K562 (cell line): ENCODE measurements around the gene PDE4D. TPM values are rescaled to one million over a fixed set of nuclear protein-coding genes. Genes with fewer than 3 reads are reported as not detected.

Experiments
- ATAC-seq: fragments of 200-7000 bp; cut with Tn5 transposase; 3 replicates; pipeline ENCODE4 v1.9.1; 2020; ENCODE audit warnings: moderate library complexity
- BruUV-seq: library from RNA; stranded (reverse); fragments of 400-500 nt; replicated peaks from 2 replicates; lab custom pipeline; 2021; lab: Mats Ljungman, UMichigan
- CTCF ChIA-PET: fragments of 300-600 bp; formaldehyde crosslinking; extraction: SDS; loops from one replicate; lab custom pipeline; 2021; ENCODE audit warnings: low intra/inter-chr PET ratio; lab: Yijun Ruan, JAX
- POLR2A ChIA-PET: fragments of 300-600, 350-650 bp; sonication (Branson Sonifier 250); formaldehyde crosslinking; extraction: SDS; loops from one replicate; lab custom pipeline; 2021; ENCODE audit warnings: antibody characterized with exemption, inconsistent platforms; lab: Yijun Ruan, JAX
- DNase-seq, 4 experiments: peaks; one replicate each; pipeline versions ENCODE4 v3.0.0 to v3.0.0-alpha.2; 2011 to 2018; ENCODE audit warnings: low spot score in 3 of 4, mixed read lengths in 3 of 4; ENCODE audit errors: extremely low read depth in 1 of 4
- FAIRE-seq: peaks from 2 replicates; lab custom pipeline; 2011; peaks lifted over from hg19 to GRCh38; lab: Jason Lieb, UNC
- H2AFZ ChIP-seq: 2 replicates; pipeline ENCODE4 v1.6.0; 2011; ENCODE audit warnings: low read depth, low read length, control low read depth, inconsistent platforms
- H3K27ac ChIP-seq: fragments of 200-600 bp; 3 replicates; pipeline ENCODE4 v1.8.0; 2011; ENCODE audit warnings: low read depth, mild to moderate bottlenecking, control low read depth, inconsistent platforms, low read length, moderate library complexity, mixed read lengths; ENCODE audit errors: extremely low read depth
- H3K27me3 ChIP-seq, 2 experiments: fragments of 300-600 bp in 1 of 2; 2 replicates in 1 of 2; 3 replicates in 1 of 2; pipeline versions ENCODE4 v1.6.0 to v1.8.0; 2011; ENCODE audit warnings: inconsistent platforms in 2 of 2, low read length in 2 of 2, mild to moderate bottlenecking in 1 of 2, mixed read lengths in 1 of 2, moderate library complexity in 1 of 2; ENCODE audit not compliant: control insufficient read depth in 2 of 2, insufficient read depth in 2 of 2
- H3K36me3 ChIP-seq: fragments of 300-600 bp; 3 replicates; pipeline ENCODE4 v1.8.0; 2011; ENCODE audit warnings: mild to moderate bottlenecking, low read length, inconsistent platforms; ENCODE audit not compliant: control insufficient read depth, insufficient read depth
- H3K4me1 ChIP-seq, 2 experiments: fragments of 200-600 bp in 1 of 2; replicated peaks in 1 of 2; 2 replicates in 1 of 2; 3 replicates in 1 of 2; pipeline versions ENCODE4 v1.5.1 to v1.8.0; 2011; ENCODE audit warnings: inconsistent platforms in 2 of 2, low read length in 2 of 2, mild to moderate bottlenecking in 1 of 2, mixed read lengths in 1 of 2, moderate library complexity in 1 of 2; ENCODE audit not compliant: control insufficient read depth in 2 of 2, insufficient read depth in 2 of 2
- H3K4me2 ChIP-seq: 2 replicates; pipeline ENCODE4 v1.6.1; 2011; ENCODE audit warnings: low read length, control low read depth, inconsistent platforms, mixed read lengths; ENCODE audit not compliant: insufficient read depth
- H3K4me3 ChIP-seq: fragments of 200-600 bp; sonication (generic), shearing (Covaris generic); 2 replicates; pipeline ENCODE4 v1.5.1; 2016; ENCODE audit warnings: control low read depth, inconsistent platforms
- H3K79me2 ChIP-seq: fragments of 200-600 bp; 3 replicates; pipeline ENCODE4 v1.8.0; 2011; ENCODE audit warnings: low read length, inconsistent platforms; ENCODE audit not compliant: control insufficient read depth, insufficient read depth
- H3K9ac ChIP-seq, 2 experiments: 2 replicates each; pipeline versions ENCODE4 v1.6.0 to v1.6.1; 2011; ENCODE audit warnings: low read depth in 2 of 2, low read length in 2 of 2, control low read depth in 1 of 2, inconsistent platforms in 1 of 2, mild to moderate bottlenecking in 1 of 2, mixed read lengths in 1 of 2; ENCODE audit not compliant: insufficient read depth in 1 of 2
- H3K9me1 ChIP-seq: one replicate; pipeline ENCODE4 v1.6.0; 2011; ENCODE audit warnings: inconsistent platforms, mild to moderate bottlenecking, low read length, moderate library complexity; ENCODE audit not compliant: control insufficient read depth, insufficient read depth
- H3K9me3 ChIP-seq: replicated peaks from 2 replicates; pipeline ENCODE4 v1.5.1; 2011; ENCODE audit warnings: low read depth, low read length, inconsistent platforms; ENCODE audit not compliant: control insufficient read depth, insufficient read depth
- H4K20me1 ChIP-seq: replicated peaks from 2 replicates; pipeline ENCODE4 v1.6.1; 2011; ENCODE audit warnings: low read length, inconsistent platforms, mixed read lengths; ENCODE audit not compliant: control insufficient read depth, insufficient read depth
- CBX1 ChIP-seq: sonication (generic); IDR thresholded peaks from 2 replicates; pipeline ENCODE4 v1.6.1; 2016; ENCODE audit warnings: antibody characterized with exemption, low read depth, mild to moderate bottlenecking
- CHD4 ChIP-seq: fragments of 200-600 bp; sonication (generic); IDR thresholded peaks from 3 replicates; pipeline ENCODE4 v1.6.1; 2012; ENCODE audit warnings: low read depth, mild to moderate bottlenecking, mixed read lengths, low read length, inconsistent platforms; ENCODE audit not compliant: insufficient read depth, insufficient replicate concordance, poor library complexity, severe bottlenecking
- E2F3 ChIP-seq: fragments of 250-450 bp; sonication (Bioruptor Pico); IDR thresholded peaks from 2 replicates; pipeline ENCODE4 v1.4.0; 2020; ENCODE audit warnings: mild to moderate bottlenecking
- ETV1 ChIP-seq: fragments of 450-650 bp; conservative IDR thresholded peaks from 2 replicates; pipeline ENCODE4 v1.6.1; 2016; ENCODE audit warnings: missing genetic modification characterization, control low read depth, low read depth, missing compliant biosample characterization
- JUNB ChIP-seq: fragments of 450-650 bp; formaldehyde crosslinking; conservative IDR thresholded peaks from 2 replicates; pipeline ENCODE4 v1.4.0; 2020; ENCODE audit warnings: mild to moderate bottlenecking
- KAT7 ChIP-seq: sonication (generic); formaldehyde crosslinking; IDR thresholded peaks from 2 replicates; pipeline ENCODE4 v1.8.0; 2022; ENCODE audit warnings: missing genetic modification reagents, mild to moderate bottlenecking, borderline replicate concordance
- MAFF ChIP-seq: IDR thresholded peaks from 2 replicates; pipeline ENCODE4 v1.6.1; 2012; ENCODE audit warnings: low read length, improper control_type of control experiment
- NELFE ChIP-seq: IDR thresholded peaks from 2 replicates; pipeline ENCODE4 v1.6.1; 2011; ENCODE audit warnings: mild to moderate bottlenecking; ENCODE audit not compliant: insufficient read depth, insufficient read length
- NFRKB ChIP-seq: fragments of 450-650 bp; IDR thresholded peaks from 2 replicates; pipeline ENCODE4 v1.6.1; 2016; ENCODE audit warnings: low read depth
- XRCC5 ChIP-seq: fragments of 200-400 bp; formaldehyde crosslinking; IDR thresholded peaks from 2 replicates; pipeline ENCODE4 v1.6.1; 2017; ENCODE audit warnings: low read depth, mild to moderate bottlenecking, low read length
- ZBTB43 ChIP-seq: sonication (generic); formaldehyde crosslinking; IDR thresholded peaks from 2 replicates; pipeline ENCODE4 v1.8.0; 2023; ENCODE audit warnings: mild to moderate bottlenecking, missing genetic modification reagents
- ZNF444 ChIP-seq: fragments of 250-450 bp; sonication (Bioruptor Pico); IDR thresholded peaks from 2 replicates; pipeline ENCODE4 v1.4.0; 2020; ENCODE audit warnings: mild to moderate bottlenecking, moderate library complexity
- ZNF655 ChIP-seq: fragments of 250-450 bp; sonication (Bioruptor Pico); IDR thresholded peaks from 2 replicates; pipeline ENCODE4 v1.5.0; 2021
- ZNF785 ChIP-seq: fragments of 250-450 bp; sonication (Bioruptor Pico); IDR thresholded peaks from 2 replicates; pipeline ENCODE4 v1.4.0; 2020; ENCODE audit warnings: mild to moderate bottlenecking
- ZSCAN32 ChIP-seq: fragments of 450-650 bp; formaldehyde crosslinking; IDR thresholded peaks from 2 replicates; pipeline ENCODE4 v1.4.0; 2020; ENCODE audit warnings: mild to moderate bottlenecking, moderate library complexity
- ZZZ3 ChIP-seq: fragments of 450-650 bp; IDR thresholded peaks from 2 replicates; pipeline ENCODE4 v1.6.1; 2016; ENCODE audit warnings: antibody characterized with exemption, mild to moderate bottlenecking, moderate library complexity
- WGBS: fragments of 100-300 bp; shearing (Covaris generic); methylation state at CpG from one replicate; pipeline ENCODE4 v1.1.6; 2016; ENCODE audit warnings: low coverage, mixed read lengths; ENCODE audit not compliant: insufficient coverage; ENCODE audit errors: missing lambda C conversion rate; 5-methylcytosine and 5-hydroxymethylcytosine counted together
- in situ Hi-C: fragments of 300-500 bp; cut with MboI; formaldehyde crosslinking; loops from 4 replicates; pipeline ENCODE4 v1.15.0; 2018; ENCODE audit warnings: inconsistent platforms, mixed read lengths
- intact Hi-C: fragments of 100-400 bp; cut with micrococcal nuclease; formaldehyde crosslinking; loops from 2 replicates; pipeline ENCODE4 v1.14.2; 2022
- polyA plus RNA-seq, 8 experiments: library from polyadenylated mRNA; depleted of rRNA in 4 of 8; stranded (reverse) in 5 of 8; unstranded in 3 of 8; fragments of >200 nt; fragmentation: Nextera tagmentation in 2 of 8; fragmentation: Illumina TruSeq in 1 of 8; extraction: Ambion mirVana in 2 of 8; extraction: Trizol in 1 of 8; gene quantifications; 2 replicates each; pipeline versions ENCODE4 v1.2.1 to v1.2.3, GENCODE V29; 2011 to 2014; ENCODE audit warnings: inconsistent platforms in 1 of 8, missing spikeins in 1 of 8
- total RNA-seq, 7 experiments: library from RNA; depleted of rRNA in 6 of 7; stranded (reverse); fragments of >200 nt in 6 of 7; fragmentation: Illumina TruSeq in 2 of 7; extraction: Trizol in 2 of 7; gene quantifications; 2 replicates each; pipeline versions ENCODE4 v1.2.1 to v1.2.3, GENCODE V29; 2011 to 2021; ENCODE audit warnings: low replicate concordance in 1 of 7

Gene PDE4D
- total and polyA plus RNA-seq, 9 of the 15 experiments (the other 6 are each of a cell fraction or from before 2014, with no cell fraction given): 0.04 to 0.46 (median 0.13) TPM

GRCh38 chr5:59757442-59757841, 136.1 kb downstream of the PDE4D start:
- no peak for FAIRE-seq
- intact Hi-C loops (no loop called here), in situ Hi-C loops (no loop called here)
- no peak for TF ChIP-seq ZNF655 (CRISPR knock-in tag)
- TF ChIP-seq E2F3: no peak
- no peak for TF ChIP-seq KAT7 (CRISPR knock-in tag)
- no peak for TF ChIP-seq ZNF444
- Histone ChIP-seq H3K27ac (no peak overlapping the region), H3K79me2 (no peaks in the 10 kb centered on the region), H3K36me3 (no peaks in the 10 kb centered on the region), H3K9me3 (no peaks in the 10 kb centered on the region), H3K9me1 (no peaks in the 10 kb centered on the region), H4K20me1 (no peaks in the 10 kb centered on the region), H3K4me3 (no peak overlapping the region), H3K27me3 (no peaks in the 10 kb centered on the region), H3K9ac (no peak overlapping the region), H3K4me1 (no peaks in the 10 kb centered on the region), H2AFZ (no peak overlapping the region), H3K4me2 (no peak overlapping the region)
- no peak for DNase-seq
- POLR2A ChIA-PET: no interaction called here
- BruUV-seq: no TSS peak
- 0% methylated on average over 1 of the region's 1 CpG for WGBS
- CTCF ChIA-PET: no interaction called here
- ATAC-seq: no peak

- Histone ChIP-seq H2AFZ (no peak overlapping the region), H3K9me1 (no peaks in the 10 kb centered on the region), H3K4me3 (no peak overlapping the region), H3K4me1 (no peaks in the 10 kb centered on the region), H3K36me3 (no peaks in the 10 kb centered on the region), H3K27ac (no peak overlapping the region), H3K79me2 (no peaks in the 10 kb centered on the region), H3K9me3 (no peaks in the 10 kb centered on the region), H3K4me2 (no peak overlapping the region), H4K20me1 (no peaks in the 10 kb centered on the region), H3K27me3 (no peaks in the 10 kb centered on the region), H3K9ac (no peak overlapping the region)
- CTCF ChIA-PET: no interaction called here
- ATAC-seq: no peak
- no TSS peak for BruUV-seq
- POLR2A ChIA-PET: no interaction called here
- no peak for FAIRE-seq
- WGBS: 0% methylated on average over 3 of the region's 7 CpGs
- in situ Hi-C loops (no loop called here), intact Hi-C loops (no loop called here)
- DNase-seq: no peak
- no peak for TF ChIP-seq XRCC5
- no peak for TF ChIP-seq CBX1
- TF ChIP-seq JUNB: no peak
- TF ChIP-seq NFRKB: no peak
- no peak for TF ChIP-seq ZNF785 (CRISPR knock-in tag)
- no peak for TF ChIP-seq ZZZ3
- no peak for TF ChIP-seq NELFE
- no peak for TF ChIP-seq ZSCAN32 (CRISPR knock-in tag)
- TF ChIP-seq MAFF: no peak
- no peak for TF ChIP-seq ZBTB43 (CRISPR knock-in tag)
- TF ChIP-seq ETV1 (tag): no peak
- TF ChIP-seq CHD4: no peak
Observed at GRCh38 chr5:59756373-59757035, 137.0 kb downstream of the PDE4D start.
